ENCODE measurements around the gene TIAM2.
"Not testable (repeated sequence)": the region's sequence is repeated elsewhere in the genome, so short reads cannot be mapped to it uniquely, and the experiment has no call there.

TIAM2 gene

GRCh38 chr6:154995254-154996015, at the start of gene TIAM2:
TIAM2 (plus strand) TSS chr6:154995315; CDS start chr6:155129224, 133,909 bp downstream.
- no peak for FAIRE-seq

GRCh38 chr6:154950979-154951344, 44.2 kb upstream of the TIAM2 start:
- FAIRE-seq = no peak

GRCh38 chr6:154951345-154952200, 43.5 kb upstream of the TIAM2 start:
- no peak for FAIRE-seq

GRCh38 chr6:154953644-154954043, 41.5 kb upstream of the TIAM2 start:
- FAIRE-seq = no peak

GRCh38 chr6:154954347-154954746, 40.8 kb upstream of the TIAM2 start:
- FAIRE-seq = no peak

- FAIRE-seq = no peak
These were observed 38.2 kb upstream of the TIAM2 start for GRCh38 chr6:154956771-154957522.

GRCh38 chr6:154958469-154958868, 36.6 kb upstream of the TIAM2 start:
- FAIRE-seq = no peak

GRCh38 chr6:154960299-154960843, 34.7 kb upstream of the TIAM2 start:
- no peak for FAIRE-seq

GRCh38 chr6:154960854-154961530, 34.1 kb upstream of the TIAM2 start:
- FAIRE-seq = no peak

- no peak for FAIRE-seq
These were observed 32.4 kb upstream of the TIAM2 start for GRCh38 chr6:154962753-154963152.

- FAIRE-seq = not testable (repeated sequence)
These were observed 28.9 kb upstream of the TIAM2 start for GRCh38 chr6:154966065-154966770.

GRCh38 chr6:154969796-154970195, 25.3 kb upstream of the TIAM2 start:
- FAIRE-seq = no peak

- FAIRE-seq = no peak
These were observed 20.5 kb upstream of the TIAM2 start for GRCh38 chr6:154974485-154975149.

- no peak for FAIRE-seq
These were observed 17.5 kb upstream of the TIAM2 start for GRCh38 chr6:154977588-154977987.

GRCh38 chr6:154980273-154981078, 14.6 kb upstream of the TIAM2 start:
- FAIRE-seq = no peak

- FAIRE-seq = no peak
These were observed 13.8 kb upstream of the TIAM2 start for GRCh38 chr6:154981079-154981870.

- no peak for FAIRE-seq
These were observed 11.0 kb upstream of the TIAM2 start for GRCh38 chr6:154984146-154984545.

- no peak for FAIRE-seq
These were observed 8.3 kb upstream of the TIAM2 start for GRCh38 chr6:154986787-154987235.

GRCh38 chr6:154989448-154989847, 5.7 kb upstream of the TIAM2 start:
- no peak for FAIRE-seq
